ENCODE data around the gene DGLUCY.

- TF ChIP-seq CTCF (IDR thresholded peaks at IDR 0.05) (no peak), POLR2A (IDR thresholded peaks at IDR 0.05) (no peak)
Measured at GRCh38 chr14:91270188-91270587, 156.3 kb downstream of the DGLUCY start.

Data from Peyer's patch (tissue), 4 donors.